WTC11 (cell line): ENCODE results near the gene TMEM134. TPM values are rescaled to one million over a fixed set of nuclear protein-coding genes. Genes with fewer than 3 reads are reported as not detected.
"Not testable (repeated sequence)": the region's sequence is repeated elsewhere in the genome, so short reads cannot be mapped to it uniquely, and the experiment has no call there.

Experiments
- ATAC-seq: fragments of 200-7000 bp; cut with Tn5 transposase; 2 replicates; pipeline ENCODE4 v1.10.0; 2021; ENCODE audit warnings: mild to moderate bottlenecking, moderate library complexity
- CTCF ChIA-PET: fragments of 300-600 bp; sonication (Branson Sonifier 250); formaldehyde crosslinking; loops from one replicate; lab custom pipeline; 2021; ENCODE audit warnings: antibody characterized with exemption; lab: Charles Lee
- POLR2A ChIA-PET: fragments of 350-600 bp; sonication (Branson Sonifier 250); formaldehyde crosslinking; loops from one replicate; lab custom pipeline; 2021; ENCODE audit warnings: antibody characterized with exemption; lab: Charles Lee
- DNase-seq: peaks from one replicate; pipeline ENCODE4 v3.0.0; 2021; ENCODE audit warnings: low spot score
- H3K27ac Mint-ChIP-seq: 2 replicates; pipeline ENCODE4 v1.8.0; 2021; ENCODE audit warnings: mixed read lengths
- H3K27me3 Mint-ChIP-seq: 2 replicates; pipeline ENCODE4 v1.8.0; 2021; ENCODE audit warnings: low read depth, mild to moderate bottlenecking, moderate library complexity, mixed read lengths
- H3K36me3 Mint-ChIP-seq: 2 replicates; pipeline ENCODE4 v1.8.0; 2021; ENCODE audit warnings: mixed read lengths
- H3K4me1 Mint-ChIP-seq: 2 replicates; pipeline ENCODE4 v1.8.0; 2022; ENCODE audit warnings: mixed read lengths
- H3K4me3 Mint-ChIP-seq: 2 replicates; pipeline ENCODE4 v1.8.0; 2021; ENCODE audit warnings: mild to moderate bottlenecking, moderate library complexity, mixed read lengths
- H3K9me3 Mint-ChIP-seq: 2 replicates; pipeline ENCODE4 v1.8.0; 2021; ENCODE audit warnings: mixed read lengths
- ELF4 ChIP-seq: sonication (generic); formaldehyde crosslinking; IDR thresholded peaks from 2 replicates; pipeline ENCODE4 v1.8.1; 2022; ENCODE audit warnings: low read depth, mild to moderate bottlenecking, moderate library complexity, missing genetic modification reagents
- FOXK1 ChIP-seq: sonication (generic); formaldehyde crosslinking; IDR thresholded peaks from 2 replicates; pipeline ENCODE4 v1.8.0; 2022; ENCODE audit warnings: mild to moderate bottlenecking, moderate library complexity, missing genetic modification reagents
- GTF2I ChIP-seq: fragments of 250-450 bp; sonication (Bioruptor Pico); conservative IDR thresholded peaks from 2 replicates; pipeline ENCODE4 v1.4.0; 2021; ENCODE audit warnings: mild to moderate bottlenecking
- HMGA2 ChIP-seq: fragments of 250-450 bp; sonication (Bioruptor Pico); IDR thresholded peaks from 2 replicates; pipeline ENCODE4 v1.4.0; 2021; ENCODE audit warnings: mild to moderate bottlenecking, moderate library complexity
- NFE2L1 ChIP-seq: sonication (generic); formaldehyde crosslinking; IDR thresholded peaks from 2 replicates; pipeline ENCODE4 v1.8.1; 2023; ENCODE audit warnings: missing genetic modification reagents
- NR2C2 ChIP-seq: sonication (generic); formaldehyde crosslinking; IDR thresholded peaks from 2 replicates; pipeline ENCODE4 v1.8.0; 2022; ENCODE audit warnings: mild to moderate bottlenecking, missing genetic modification reagents
- SP1 ChIP-seq: sonication (generic); formaldehyde crosslinking; conservative IDR thresholded peaks from 2 replicates; pipeline ENCODE4 v1.8.1; 2022; ENCODE audit warnings: missing genetic modification reagents
- TCF7 ChIP-seq: sonication (generic); formaldehyde crosslinking; IDR thresholded peaks from 2 replicates; pipeline ENCODE4 v1.8.0; 2022; ENCODE audit warnings: mild to moderate bottlenecking, low read depth, missing genetic modification reagents, moderate library complexity
- TEAD4 ChIP-seq: sonication (generic); formaldehyde crosslinking; IDR thresholded peaks from 2 replicates; pipeline ENCODE4 v1.8.0; 2022; ENCODE audit warnings: mild to moderate bottlenecking, missing genetic modification reagents
- ZNF121 ChIP-seq: sonication (generic); formaldehyde crosslinking; IDR thresholded peaks from 2 replicates; pipeline ENCODE4 v1.8.0; 2023; ENCODE audit warnings: missing genetic modification reagents
- ZNF423 ChIP-seq: fragments of 250-450 bp; sonication (Bioruptor Pico); IDR thresholded peaks from 2 replicates; pipeline ENCODE4 v2.1.2; 2022; ENCODE audit warnings: mild to moderate bottlenecking, moderate library complexity
- total RNA-seq: library from RNA; stranded (reverse); gene quantifications from 3 replicates; pipeline ENCODE4 v1.2.3, GENCODE V29; 2021
- TF ChIP-seq, protein P1 (sequence below): sonication (generic); formaldehyde crosslinking; IDR thresholded peaks from 2 replicates; pipeline ENCODE4 v1.8.1; 2023; ENCODE audit warnings: mild to moderate bottlenecking, missing genetic modification reagents, borderline replicate concordance
- TF ChIP-seq, protein P2 (sequence below): sonication (generic); formaldehyde crosslinking; IDR thresholded peaks from 2 replicates; pipeline ENCODE4 v1.8.1; 2023; ENCODE audit warnings: mild to moderate bottlenecking, missing genetic modification reagents
- TF ChIP-seq, protein P3 (sequence below): sonication (generic); formaldehyde crosslinking; IDR thresholded peaks from 2 replicates; pipeline ENCODE4 v1.8.1; 2022; ENCODE audit warnings: low read depth, mild to moderate bottlenecking, moderate library complexity, missing genetic modification reagents, borderline replicate concordance
- TF ChIP-seq, protein P4 (sequence below): sonication (generic); formaldehyde crosslinking; IDR thresholded peaks from 2 replicates; pipeline ENCODE4 v1.8.0; 2022; ENCODE audit warnings: mild to moderate bottlenecking, missing genetic modification reagents

Gene TMEM134
- total RNA-seq, 1 experiment from 2014 or later, result 55.6 TPM

DNA sequence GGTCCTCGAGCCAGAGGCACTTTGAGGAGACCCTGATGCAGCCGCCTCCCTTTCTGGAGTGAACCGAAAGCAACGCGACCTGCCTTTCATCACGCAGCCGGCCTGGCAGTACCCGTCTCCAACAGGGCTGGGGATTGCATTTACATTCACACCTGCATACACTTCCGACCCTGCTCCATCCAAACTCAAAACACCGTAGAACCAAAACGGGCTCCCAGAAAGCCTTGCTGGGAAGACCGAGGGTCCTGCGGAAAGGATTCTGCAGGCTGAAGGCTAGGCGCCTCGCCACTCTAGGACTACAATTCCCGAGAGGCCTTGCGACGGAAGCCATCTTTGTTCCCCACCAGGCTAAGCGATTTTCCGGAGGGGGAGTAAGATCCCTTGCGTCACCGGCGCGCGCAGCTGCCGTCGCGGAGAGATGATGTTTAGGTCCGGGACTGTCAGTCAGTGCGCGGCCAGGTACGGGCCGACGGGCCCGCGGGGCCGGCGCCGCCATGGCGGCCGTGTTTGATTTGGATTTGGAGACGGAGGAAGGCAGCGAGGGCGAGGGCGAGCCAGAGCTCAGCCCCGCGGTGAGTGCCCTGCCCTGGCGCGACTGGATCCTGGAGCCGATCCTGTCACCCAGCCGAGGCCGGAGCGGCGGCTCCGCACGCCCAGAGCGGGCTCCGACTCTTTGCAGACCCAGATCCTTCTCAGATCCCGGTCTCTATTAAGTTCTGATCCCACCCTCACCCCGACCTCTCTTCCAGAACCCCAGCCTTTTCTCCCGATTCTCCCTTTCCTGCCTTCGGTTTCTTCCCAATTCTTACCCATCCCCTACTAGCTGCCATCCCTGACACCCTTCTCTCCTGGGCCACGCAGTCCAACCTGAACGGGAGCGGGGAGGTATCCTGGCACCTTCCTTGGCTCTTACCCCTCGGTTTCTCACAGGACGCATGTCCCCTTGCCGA lies 40.7 kb downstream of the TMEM134 start, which contains the start of gene RPS6KB2 (continued):
- peak; percentile 91 for TF ChIP-seq FOXK1 (CRISPR knock-in tag)
- no peak for TF ChIP-seq ELF4
- no peak for TF ChIP-seq TEAD4 (CRISPR knock-in tag)
- TF ChIP-seq, protein P1, sequence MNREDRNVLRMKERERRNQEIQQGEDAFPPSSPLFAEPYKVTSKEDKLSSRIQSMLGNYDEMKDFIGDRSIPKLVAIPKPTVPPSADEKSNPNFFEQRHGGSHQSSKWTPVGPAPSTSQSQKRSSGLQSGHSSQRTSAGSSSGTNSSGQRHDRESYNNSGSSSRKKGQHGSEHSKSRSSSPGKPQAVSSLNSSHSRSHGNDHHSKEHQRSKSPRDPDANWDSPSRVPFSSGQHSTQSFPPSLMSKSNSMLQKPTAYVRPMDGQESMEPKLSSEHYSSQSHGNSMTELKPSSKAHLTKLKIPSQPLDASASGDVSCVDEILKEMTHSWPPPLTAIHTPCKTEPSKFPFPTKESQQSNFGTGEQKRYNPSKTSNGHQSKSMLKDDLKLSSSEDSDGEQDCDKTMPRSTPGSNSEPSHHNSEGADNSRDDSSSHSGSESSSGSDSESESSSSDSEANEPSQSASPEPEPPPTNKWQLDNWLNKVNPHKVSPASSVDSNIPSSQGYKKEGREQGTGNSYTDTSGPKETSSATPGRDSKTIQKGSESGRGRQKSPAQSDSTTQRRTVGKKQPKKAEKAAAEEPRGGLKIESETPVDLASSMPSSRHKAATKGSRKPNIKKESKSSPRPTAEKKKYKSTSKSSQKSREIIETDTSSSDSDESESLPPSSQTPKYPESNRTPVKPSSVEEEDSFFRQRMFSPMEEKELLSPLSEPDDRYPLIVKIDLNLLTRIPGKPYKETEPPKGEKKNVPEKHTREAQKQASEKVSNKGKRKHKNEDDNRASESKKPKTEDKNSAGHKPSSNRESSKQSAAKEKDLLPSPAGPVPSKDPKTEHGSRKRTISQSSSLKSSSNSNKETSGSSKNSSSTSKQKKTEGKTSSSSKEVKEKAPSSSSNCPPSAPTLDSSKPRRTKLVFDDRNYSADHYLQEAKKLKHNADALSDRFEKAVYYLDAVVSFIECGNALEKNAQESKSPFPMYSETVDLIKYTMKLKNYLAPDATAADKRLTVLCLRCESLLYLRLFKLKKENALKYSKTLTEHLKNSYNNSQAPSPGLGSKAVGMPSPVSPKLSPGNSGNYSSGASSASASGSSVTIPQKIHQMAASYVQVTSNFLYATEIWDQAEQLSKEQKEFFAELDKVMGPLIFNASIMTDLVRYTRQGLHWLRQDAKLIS, result no peak
- TF ChIP-seq, protein P2, sequence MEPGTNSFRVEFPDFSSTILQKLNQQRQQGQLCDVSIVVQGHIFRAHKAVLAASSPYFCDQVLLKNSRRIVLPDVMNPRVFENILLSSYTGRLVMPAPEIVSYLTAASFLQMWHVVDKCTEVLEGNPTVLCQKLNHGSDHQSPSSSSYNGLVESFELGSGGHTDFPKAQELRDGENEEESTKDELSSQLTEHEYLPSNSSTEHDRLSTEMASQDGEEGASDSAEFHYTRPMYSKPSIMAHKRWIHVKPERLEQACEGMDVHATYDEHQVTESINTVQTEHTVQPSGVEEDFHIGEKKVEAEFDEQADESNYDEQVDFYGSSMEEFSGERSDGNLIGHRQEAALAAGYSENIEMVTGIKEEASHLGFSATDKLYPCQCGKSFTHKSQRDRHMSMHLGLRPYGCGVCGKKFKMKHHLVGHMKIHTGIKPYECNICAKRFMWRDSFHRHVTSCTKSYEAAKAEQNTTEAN (CRISPR knock-in tag), result no peak
- TF ChIP-seq NFE2L1, result no peak
- TF ChIP-seq, protein P3, sequence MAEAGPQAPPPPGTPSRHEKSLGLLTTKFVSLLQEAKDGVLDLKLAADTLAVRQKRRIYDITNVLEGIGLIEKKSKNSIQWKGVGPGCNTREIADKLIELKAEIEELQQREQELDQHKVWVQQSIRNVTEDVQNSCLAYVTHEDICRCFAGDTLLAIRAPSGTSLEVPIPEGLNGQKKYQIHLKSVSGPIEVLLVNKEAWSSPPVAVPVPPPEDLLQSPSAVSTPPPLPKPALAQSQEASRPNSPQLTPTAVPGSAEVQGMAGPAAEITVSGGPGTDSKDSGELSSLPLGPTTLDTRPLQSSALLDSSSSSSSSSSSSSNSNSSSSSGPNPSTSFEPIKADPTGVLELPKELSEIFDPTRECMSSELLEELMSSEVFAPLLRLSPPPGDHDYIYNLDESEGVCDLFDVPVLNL, result no peak
- TF ChIP-seq ZNF121 (CRISPR knock-in tag), result no peak
- no peak for TF ChIP-seq GTF2I (CRISPR knock-in tag)
- peak; percentile 89 for TF ChIP-seq SP1 (CRISPR knock-in tag)
- no peak for TF ChIP-seq NR2C2
- no peak for TF ChIP-seq HMGA2 (CRISPR knock-in tag)
- TF ChIP-seq TCF7 (CRISPR knock-in tag), result no peak
- TF ChIP-seq, protein P4, sequence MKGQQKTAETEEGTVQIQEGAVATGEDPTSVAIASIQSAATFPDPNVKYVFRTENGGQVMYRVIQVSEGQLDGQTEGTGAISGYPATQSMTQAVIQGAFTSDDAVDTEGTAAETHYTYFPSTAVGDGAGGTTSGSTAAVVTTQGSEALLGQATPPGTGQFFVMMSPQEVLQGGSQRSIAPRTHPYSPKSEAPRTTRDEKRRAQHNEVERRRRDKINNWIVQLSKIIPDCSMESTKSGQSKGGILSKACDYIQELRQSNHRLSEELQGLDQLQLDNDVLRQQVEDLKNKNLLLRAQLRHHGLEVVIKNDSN, result peak; percentile 53
- no peak for TF ChIP-seq ZNF423 (CRISPR knock-in tag)
- TF ChIP-seq, all 79 proteins: peak for 19

DNA sequence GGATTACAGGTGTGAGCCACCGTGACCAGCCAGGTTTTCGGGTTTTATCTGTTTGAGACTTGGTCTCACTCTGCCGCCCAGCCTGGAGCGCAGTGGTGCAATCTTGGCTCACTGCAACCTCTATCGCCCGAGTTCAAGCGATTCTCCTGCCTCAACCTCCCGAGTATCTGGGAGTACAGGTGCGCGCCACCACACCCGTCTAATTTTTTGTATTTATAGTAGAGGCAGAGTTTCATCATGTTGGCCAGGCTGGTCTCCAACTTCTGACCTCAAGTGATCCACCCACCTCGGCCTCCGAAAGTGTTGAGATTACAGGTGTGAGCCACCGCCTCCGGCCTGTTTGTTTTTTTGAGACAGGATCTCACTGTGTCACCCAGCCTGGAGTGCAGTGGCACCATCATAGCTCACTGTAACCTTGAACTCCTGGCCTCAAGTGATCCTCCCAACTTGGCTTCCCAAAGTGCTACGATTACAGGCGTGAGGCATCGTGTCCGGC lies 41.6 kb downstream of the TMEM134 start:
- not testable (repeated sequence) for H3K27me3 Mint-ChIP-seq, H3K9me3 Mint-ChIP-seq, H3K4me1 Mint-ChIP-seq, ATAC-seq, DNase-seq, H3K36me3 Mint-ChIP-seq
- Mint-ChIP-seq H3K4me3 (peak overlapping the region; percentile 97), H3K27ac (peak overlapping the region; percentile 93)
- ChIA-PET POLR2A (interaction anchor here (0.9 to 2.7 kb wide), 3 partner anchors 26 to 41 kb away, joined by 3 to 10 read pairs (median 3); partner anchors contain the start of genes PPP1CA and TMEM134), CTCF (interaction anchor here (1.1 to 4.5 kb wide), 2 partner anchors 26 to 36 kb away, joined by 3 to 23 read pairs; partner anchors contain the start of genes PPP1CA and RAD9A)
